Liver (tissue), 3 donors: ENCODE measurements around the gene CDK13.

Experiments
- CTCF ChIP-seq: fragments of 150-350 bp; IDR thresholded peaks from 2 replicates; pipeline ENCODE4 v1.5.1; 2017; ENCODE audit warnings: improper control_type of control experiment, low read depth, low read length; ENCODE audit not compliant: missing input control
- FOXA1 ChIP-seq: IDR thresholded peaks from 2 replicates; pipeline ENCODE4 v1.6.1; 2016; ENCODE audit warnings: antibody characterized with exemption
- JUND ChIP-seq, 2 donors: IDR thresholded peaks; 2 replicates each; pipeline ENCODE4 v1.6.1; 2016; ENCODE audit warnings: antibody characterized with exemption in 2 of 2
- REST ChIP-seq: IDR thresholded peaks from 2 replicates; pipeline ENCODE4 v1.6.1; 2016; ENCODE audit warnings: antibody characterized with exemption, mild to moderate bottlenecking
- TAF1 ChIP-seq: conservative IDR thresholded peaks from 2 replicates; pipeline ENCODE4 v1.6.1; 2016; ENCODE audit warnings: antibody characterized with exemption, mild to moderate bottlenecking
- YY1 ChIP-seq: IDR thresholded peaks from 2 replicates; pipeline ENCODE4 v1.6.1; 2016; ENCODE audit warnings: antibody characterized with exemption, mild to moderate bottlenecking
- TF ChIP-seq, protein P1 (sequence below): IDR thresholded peaks from 2 replicates; pipeline ENCODE4 v1.6.1; 2016; ENCODE audit warnings: antibody characterized with exemption
- donor health status: healthy.
- donor health status: healthy.

- TF ChIP-seq, protein P1, sequence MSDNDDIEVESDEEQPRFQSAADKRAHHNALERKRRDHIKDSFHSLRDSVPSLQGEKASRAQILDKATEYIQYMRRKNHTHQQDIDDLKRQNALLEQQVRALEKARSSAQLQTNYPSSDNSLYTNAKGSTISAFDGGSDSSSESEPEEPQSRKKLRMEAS: no peak
- TF ChIP-seq FOXA1 (no peak), CTCF (no peak), JUND (IDR thresholded peaks at IDR 0.05) (no peak), YY1 (no peak), TAF1 (no peak), REST (no peak)
Measured at GRCh38 chr7:39927018-39927417, 23.0 kb upstream of the CDK13 start.
